ENCODE results near the gene GALNT8. TPM values are rescaled to one million over a fixed set of nuclear protein-coding genes. Genes with fewer than 3 reads are reported as not detected.

The GALNT8 gene
- total RNA-seq, 4 donors from 2014 or later, result 0.78 to 2.4 (median 1.5) TPM

- no peak overlapping the region for H3K4me3 ChIP-seq
- no peaks in the 10 kb centered on the region for H3K9me3 ChIP-seq
- no peaks in the 10 kb centered on the region for H3K36me3 ChIP-seq
- no peak for ATAC-seq
- H3K27me3 ChIP-seq, result no peaks in the 10 kb centered on the region
- TF ChIP-seq, protein P1, sequence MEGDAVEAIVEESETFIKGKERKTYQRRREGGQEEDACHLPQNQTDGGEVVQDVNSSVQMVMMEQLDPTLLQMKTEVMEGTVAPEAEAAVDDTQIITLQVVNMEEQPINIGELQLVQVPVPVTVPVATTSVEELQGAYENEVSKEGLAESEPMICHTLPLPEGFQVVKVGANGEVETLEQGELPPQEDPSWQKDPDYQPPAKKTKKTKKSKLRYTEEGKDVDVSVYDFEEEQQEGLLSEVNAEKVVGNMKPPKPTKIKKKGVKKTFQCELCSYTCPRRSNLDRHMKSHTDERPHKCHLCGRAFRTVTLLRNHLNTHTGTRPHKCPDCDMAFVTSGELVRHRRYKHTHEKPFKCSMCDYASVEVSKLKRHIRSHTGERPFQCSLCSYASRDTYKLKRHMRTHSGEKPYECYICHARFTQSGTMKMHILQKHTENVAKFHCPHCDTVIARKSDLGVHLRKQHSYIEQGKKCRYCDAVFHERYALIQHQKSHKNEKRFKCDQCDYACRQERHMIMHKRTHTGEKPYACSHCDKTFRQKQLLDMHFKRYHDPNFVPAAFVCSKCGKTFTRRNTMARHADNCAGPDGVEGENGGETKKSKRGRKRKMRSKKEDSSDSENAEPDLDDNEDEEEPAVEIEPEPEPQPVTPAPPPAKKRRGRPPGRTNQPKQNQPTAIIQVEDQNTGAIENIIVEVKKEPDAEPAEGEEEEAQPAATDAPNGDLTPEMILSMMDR (IDR thresholded peaks at IDR 0.05), result no peak
- no peak for TF ChIP-seq POLR2A (IDR thresholded peaks at IDR 0.05)
- TF ChIP-seq POLR2AphosphoS5 (IDR thresholded peaks at IDR 0.05), result no peak
- no peak for TF ChIP-seq EP300 (IDR thresholded peaks at IDR 0.05)
- no peak overlapping the region for H3K27ac ChIP-seq
- peaks cover 0 to 15% (median 6%) of the 10 kb centered on the region in 3 donors for H3K4me1 ChIP-seq
- WGBS, 2 donors (ENCODE audit: low coverage in 1 of 2), result 60 to 61% methylated on average over 2 to 4 of the region's 4 CpGs
Observed at GRCh38 chr12:4775936-4776335, 55.7 kb downstream of the GALNT8 start.

- ATAC-seq, result no peak
- Histone ChIP-seq H3K4me3 (no peak overlapping the region), H3K27ac (no peak overlapping the region), H3K36me3 (no peaks in the 10 kb centered on the region), H3K4me1 (peaks cover 0 to 16% (median 9%) of the 10 kb centered on the region in 3 donors), H3K27me3 (no peaks in the 10 kb centered on the region), H3K9me3 (peaks cover 0 to 6% (median 0%) of the 10 kb centered on the region in 3 donors)
- WGBS, 2 donors (ENCODE audit: low coverage in 1 of 2), result 51 to 55% methylated on average over 5 of the region's 8 CpGs
- TF ChIP-seq, protein P1 (IDR thresholded peaks at IDR 0.05), result no peak
- TF ChIP-seq EP300 (IDR thresholded peaks at IDR 0.05), result no peak
- TF ChIP-seq POLR2A (IDR thresholded peaks at IDR 0.05), result no peak
- TF ChIP-seq POLR2AphosphoS5 (IDR thresholded peaks at IDR 0.05), result no peak
Observed at GRCh38 chr12:4779749-4780148, 59.5 kb downstream of the GALNT8 start.

GRCh38 chr12:4780641-4781611 is 60.7 kb downstream of the GALNT8 start:
- Histone ChIP-seq H3K4me3 (no peak overlapping the region), H3K27me3 (no peaks in the 10 kb centered on the region), H3K4me1 (peaks cover 0 to 16% (median 9%) of the 10 kb centered on the region in 3 donors), H3K9me3 (peaks cover 0 to 6% (median 0%) of the 10 kb centered on the region in 3 donors), H3K36me3 (no peaks in the 10 kb centered on the region), H3K27ac (peak overlapping the region in 1 of 4 donors; percentile 3)
- ATAC-seq, result peak; percentile 66
- TF ChIP-seq EP300 (IDR thresholded peaks at IDR 0.05) (no peak), POLR2AphosphoS5 (IDR thresholded peaks at IDR 0.05) (no peak), POLR2A (IDR thresholded peaks at IDR 0.05) (no peak)
- TF ChIP-seq, protein P1 (IDR thresholded peaks at IDR 0.05), result no peak
- 37 to 57% methylated on average over 7 to 8 of the region's 9 CpGs for WGBS, 2 donors (ENCODE audit: low coverage in 1 of 2)

DNA sequence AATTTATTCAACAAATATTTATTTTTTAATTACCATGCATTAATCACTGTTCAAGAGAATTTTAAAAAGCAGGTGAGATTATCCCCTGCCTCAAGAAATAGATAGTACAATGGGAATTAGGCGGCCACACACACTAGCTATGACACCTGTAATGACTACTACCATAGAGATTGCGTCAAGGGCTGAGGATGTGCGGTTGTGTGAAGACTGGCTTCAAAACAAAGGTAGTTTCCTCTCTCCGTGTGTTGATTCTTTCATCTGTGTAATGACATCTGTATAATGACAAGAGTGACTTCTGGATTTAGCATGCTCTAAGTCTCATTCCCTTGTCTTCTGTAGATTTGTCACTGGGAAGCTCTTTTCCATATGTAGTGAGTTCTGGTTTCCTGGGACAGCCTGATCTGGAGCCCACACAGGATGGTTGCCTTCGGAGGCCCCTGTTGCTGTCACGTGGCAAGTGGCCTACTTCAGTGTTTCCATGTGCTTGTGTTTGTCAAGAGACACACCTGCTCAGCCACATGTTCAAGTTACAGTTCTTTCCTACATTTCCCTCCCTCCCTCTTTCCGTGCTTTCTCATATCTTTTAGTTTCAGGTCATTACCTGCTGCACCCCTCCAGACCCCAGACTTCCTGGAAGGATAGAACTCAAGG is 64.3 kb downstream of the GALNT8 start:
- Histone ChIP-seq H3K36me3 (no peaks in the 10 kb centered on the region), H3K4me1 (peaks cover 0 to 15% (median 9%) of the 10 kb centered on the region in 3 donors), H3K27ac (no peak overlapping the region), H3K4me3 (no peak overlapping the region), H3K9me3 (peaks cover 0 to 6% (median 0%) of the 10 kb centered on the region in 3 donors), H3K27me3 (no peaks in the 10 kb centered on the region)
- TF ChIP-seq, protein P1 (IDR thresholded peaks at IDR 0.05), result no peak
- TF ChIP-seq POLR2A (IDR thresholded peaks at IDR 0.05) (no peak), POLR2AphosphoS5 (IDR thresholded peaks at IDR 0.05) (no peak), EP300 (IDR thresholded peaks at IDR 0.05) (no peak)
- WGBS, 2 donors (ENCODE audit: low coverage in 1 of 2), result 84 to 97% methylated on average over 5 to 7 of the region's 7 CpGs
- ATAC-seq, result no peak
